GM12891 (cell line): ENCODE measurements around the gene ZCCHC17. TPM values are rescaled to one million over a fixed set of nuclear protein-coding genes. Genes with fewer than 3 reads are reported as not detected.
"Not testable (repeated sequence)": the region's sequence is repeated elsewhere in the genome, so short reads cannot be mapped to it uniquely, and the experiment has no call there.

ENCODE experiments used
- DNase-seq: peaks from one replicate; pipeline ENCODE4 v3.0.0; 2011; ENCODE audit warnings: low spot score; ENCODE audit not compliant: insufficient read length
- FAIRE-seq: peaks from 2 replicates; lab custom pipeline; 2011; peaks lifted over from hg19 to GRCh38; lab: Jason Lieb, UNC
- PAX5 ChIP-seq: IDR thresholded peaks from 2 replicates; pipeline ENCODE4 v1.6.1; 2011; ENCODE audit warnings: low read length, moderate library complexity, mild to moderate bottlenecking; ENCODE audit not compliant: insufficient read depth, severe bottlenecking
- POLR2A ChIP-seq: IDR thresholded peaks from 2 replicates; pipeline ENCODE4 v1.6.1; 2011; ENCODE audit warnings: low read depth, low read length, control low read depth
- POLR2AphosphoS5 ChIP-seq: IDR thresholded peaks from 2 replicates; pipeline ENCODE4 v1.6.1; 2011; ENCODE audit warnings: low read depth, low read length, control low read depth
- POU2F2 ChIP-seq: IDR thresholded peaks from 2 replicates; pipeline ENCODE4 v1.6.1; 2011; ENCODE audit warnings: low read depth, mild to moderate bottlenecking, control low read depth, low read length, moderate library complexity
- SPI1 ChIP-seq: IDR thresholded peaks from 2 replicates; pipeline ENCODE4 v1.6.1; 2011; ENCODE audit warnings: low read depth, low read length, control low read depth
- TAF1 ChIP-seq: IDR thresholded peaks from 2 replicates; pipeline ENCODE4 v1.6.1; 2011; ENCODE audit warnings: low read depth, low read length, control low read depth
- polyA plus RNA-seq: library from polyadenylated mRNA; unstranded; fragments of >200 nt; gene quantifications from one replicate; pipeline ENCODE4 v1.2.1, GENCODE V29; 2012; ENCODE audit warnings: low read depth, missing spikeins, inconsistent platforms; ENCODE audit not compliant: missing spikeins

The ZCCHC17 gene, protein sequence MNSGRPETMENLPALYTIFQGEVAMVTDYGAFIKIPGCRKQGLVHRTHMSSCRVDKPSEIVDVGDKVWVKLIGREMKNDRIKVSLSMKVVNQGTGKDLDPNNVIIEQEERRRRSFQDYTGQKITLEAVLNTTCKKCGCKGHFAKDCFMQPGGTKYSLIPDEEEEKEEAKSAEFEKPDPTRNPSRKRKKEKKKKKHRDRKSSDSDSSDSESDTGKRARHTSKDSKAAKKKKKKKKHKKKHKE
- polyA plus RNA-seq, result 31.2 TPM

- peak; percentile 96 for TF ChIP-seq POLR2AphosphoS5
- TF ChIP-seq PAX5, result no peak
- TF ChIP-seq TAF1, result peak; percentile 80
- TF ChIP-seq POLR2A, result peak; percentile 95
- TF ChIP-seq POU2F2, result 0 out of 2 replicates have a peak, but pooled peaks have one; percentile 65
- no peak for TF ChIP-seq SPI1
- FAIRE-seq, result peak; percentile 95
Measured at GRCh38 chr1:31296486-31297276, at the start of gene ZCCHC17, which contains the start of gene SNRNP40. Gene ZCCHC17 (plus strand): TSS chr1:31297032. CDS start chr1:31310099, 13,067 bp downstream. Gene SNRNP40 (minus strand): TSS chr1:31296788. CDS start chr1:31296751, 37 bp downstream.

GRCh38 chr1:31248276-31248675 is 48.6 kb upstream of the ZCCHC17 start:
- no peak for DNase-seq
- no peak for FAIRE-seq

More at GRCh38 chr1:31296486-31297276, at the start of gene ZCCHC17, which contains the start of gene SNRNP40:
- peak; percentile 91 for DNase-seq

DNA sequence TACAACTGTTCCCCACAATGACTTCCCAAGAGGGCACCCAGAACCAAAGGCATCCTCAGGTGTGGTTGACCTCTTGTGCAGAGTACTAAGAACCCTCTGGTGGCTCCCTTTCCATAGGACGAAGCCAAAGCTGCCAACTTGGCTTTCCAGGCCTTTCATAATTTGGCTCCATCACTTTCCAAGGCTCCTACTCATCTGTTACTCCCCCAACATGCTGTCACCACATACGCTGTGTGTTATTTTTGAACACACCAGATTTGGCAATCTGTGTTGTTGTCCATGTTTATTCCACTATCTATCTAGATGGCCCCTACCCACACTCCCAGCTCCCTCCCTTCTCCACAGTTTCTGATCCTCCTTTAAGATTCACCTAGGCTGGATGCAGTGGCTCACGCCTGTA is 47.0 kb upstream of the ZCCHC17 start:
- FAIRE-seq, result no peak
- no peak for DNase-seq
- no peak for TF ChIP-seq POLR2AphosphoS5
- no peak for TF ChIP-seq POLR2A
- no peak for TF ChIP-seq PAX5
- TF ChIP-seq TAF1, result no peak
- TF ChIP-seq SPI1, result no peak
- no peak for TF ChIP-seq POU2F2

More at GRCh38 chr1:31248276-31248675, 48.6 kb upstream of the ZCCHC17 start:
- TF ChIP-seq TAF1, result no peak
- no peak for TF ChIP-seq POLR2A
- TF ChIP-seq SPI1, result no peak
- no peak for TF ChIP-seq POU2F2

GRCh38 chr1:31257213-31257612 is 39.6 kb upstream of the ZCCHC17 start:
- no peak for FAIRE-seq
- TF ChIP-seq POLR2AphosphoS5, result no peak
- no peak for TF ChIP-seq POLR2A
- TF ChIP-seq PAX5, result no peak
- TF ChIP-seq SPI1, result no peak
- no peak for DNase-seq

DNA sequence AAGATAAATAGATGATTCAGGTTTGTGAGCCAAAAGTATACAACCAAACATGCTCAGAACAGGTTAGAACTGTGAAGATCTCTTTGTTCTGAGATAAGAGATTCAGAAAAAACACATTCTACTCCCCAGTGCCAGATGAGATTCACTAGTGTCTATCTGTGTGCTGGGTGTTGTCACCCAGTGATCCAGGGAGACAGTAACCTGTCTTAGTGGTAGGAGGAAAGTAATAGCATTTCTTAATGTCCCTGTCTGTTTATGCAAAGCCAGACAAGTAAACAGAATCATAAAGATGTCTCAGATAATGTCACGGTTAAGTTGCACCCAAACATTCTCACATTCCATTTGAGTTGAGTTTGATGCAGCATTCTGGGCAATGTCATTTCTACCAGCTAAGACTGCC is 38.3 kb upstream of the ZCCHC17 start:
- DNase-seq, result no peak
- TF ChIP-seq PAX5, result no peak
- no peak for FAIRE-seq

- TF ChIP-seq POLR2AphosphoS5, result no peak
- TF ChIP-seq PAX5, result no peak
- TF ChIP-seq TAF1, result no peak
- TF ChIP-seq SPI1, result no peak
- no peak for TF ChIP-seq POLR2A
- no peak for TF ChIP-seq POU2F2
- FAIRE-seq (no peak), DNase-seq (no peak)
Measured at GRCh38 chr1:31259746-31260145, 37.1 kb upstream of the ZCCHC17 start.

GRCh38 chr1:31261916-31262315 is 34.9 kb upstream of the ZCCHC17 start:
- no peak for TF ChIP-seq POLR2A
- TF ChIP-seq TAF1, result no peak
- TF ChIP-seq POLR2AphosphoS5, result no peak
- no peak for TF ChIP-seq SPI1
- TF ChIP-seq POU2F2, result no peak
- TF ChIP-seq PAX5, result no peak
- FAIRE-seq, result no peak
- no peak for DNase-seq

DNA sequence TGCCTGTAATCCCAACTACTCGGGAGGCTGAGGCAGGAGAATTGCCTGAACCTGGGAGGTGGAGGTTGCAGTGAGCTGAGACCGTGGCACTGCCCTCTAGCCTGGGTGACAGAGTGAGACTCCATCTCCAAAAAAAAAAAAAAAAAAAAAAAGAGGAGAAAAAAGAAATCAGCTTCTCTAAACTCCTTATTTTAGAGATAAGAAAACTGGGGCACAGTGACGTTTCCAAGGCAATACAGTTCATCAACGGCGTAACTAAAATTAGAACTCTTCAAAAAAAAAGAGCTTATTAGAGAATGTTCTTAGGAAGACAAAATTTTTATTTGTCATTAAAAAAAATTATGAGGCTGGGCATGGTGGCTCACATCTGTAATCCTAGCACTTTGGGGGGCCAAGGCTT is 34.4 kb upstream of the ZCCHC17 start:
- FAIRE-seq, DNase-seq: not testable (repeated sequence)

DNA sequence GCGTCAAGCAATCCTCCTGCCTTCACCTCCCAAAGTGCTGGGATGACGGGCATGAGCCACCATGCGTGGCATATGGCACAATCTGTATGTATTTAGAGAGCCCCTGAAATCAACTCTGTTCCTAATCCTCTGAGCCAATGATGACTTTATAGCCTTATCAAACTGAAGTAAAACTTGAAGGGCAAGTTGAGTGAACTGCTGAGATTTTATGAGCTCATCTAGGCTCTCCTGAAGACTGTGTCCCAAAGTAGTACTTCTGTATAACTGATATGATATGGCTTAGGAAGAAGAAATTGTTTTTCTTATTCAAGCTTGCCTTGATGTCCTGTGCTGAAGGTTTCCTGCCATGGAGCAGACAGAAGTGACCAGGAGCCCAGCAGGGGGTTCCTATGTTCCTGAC is 33.4 kb upstream of the ZCCHC17 start:
- FAIRE-seq (no peak), DNase-seq (no peak)
- TF ChIP-seq SPI1, result no peak
- no peak for TF ChIP-seq POLR2A
- TF ChIP-seq PAX5, result no peak
- no peak for TF ChIP-seq TAF1
- TF ChIP-seq POU2F2, result no peak
- no peak for TF ChIP-seq POLR2AphosphoS5

GRCh38 chr1:31264790-31265386 is 31.9 kb upstream of the ZCCHC17 start:
- FAIRE-seq, result no peak
- TF ChIP-seq POLR2A (no peak), SPI1 (no peak), PAX5 (no peak), POLR2AphosphoS5 (no peak), TAF1 (no peak), POU2F2 (no peak)
- no peak for DNase-seq
